Body of pancreas (tissue), 4 donors: ENCODE results near the gene PITPNC1.

ENCODE experiments used
- POLR2A ChIP-seq, 3 donors: fragments of 450-650 bp; IDR thresholded peaks; one replicate each; pipeline ENCODE4 v1.6.1; 2016; ENCODE audit warnings: antibody characterized with exemption in 3 of 3, mild to moderate bottlenecking in 2 of 3
- TF ChIP-seq, protein P1 (sequence below), 7 experiments: fragments of 450-650 bp in 4 of 7; fragments of 200-600 bp in 3 of 7; sonication (generic) in 3 of 7; IDR thresholded peaks; one replicate each; pipeline ENCODE4 v1.5.1; 2016 to 2019; ENCODE audit warnings: antibody characterized with exemption in 7 of 7

DNA sequence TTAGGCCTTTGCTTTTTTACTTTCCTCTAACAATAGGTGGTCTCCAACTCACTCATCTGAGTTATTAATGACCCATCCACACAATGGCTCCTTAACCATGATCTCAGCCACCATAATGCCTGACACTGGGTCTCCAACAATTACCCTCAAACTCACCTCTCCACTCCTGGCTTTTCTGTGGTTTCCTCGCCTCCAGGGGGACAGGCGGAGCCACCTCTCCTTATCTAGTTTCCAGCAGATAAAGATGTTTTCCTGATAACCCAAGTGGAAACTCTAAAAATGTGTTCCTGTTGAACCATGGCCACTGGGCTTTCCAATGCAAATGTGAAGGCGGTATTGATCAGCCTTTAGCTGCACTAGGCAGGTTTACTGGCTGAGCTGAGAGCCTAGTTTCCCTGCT, 331.3 kb downstream of the PITPNC1 start:
- TF ChIP-seq, protein P1, sequence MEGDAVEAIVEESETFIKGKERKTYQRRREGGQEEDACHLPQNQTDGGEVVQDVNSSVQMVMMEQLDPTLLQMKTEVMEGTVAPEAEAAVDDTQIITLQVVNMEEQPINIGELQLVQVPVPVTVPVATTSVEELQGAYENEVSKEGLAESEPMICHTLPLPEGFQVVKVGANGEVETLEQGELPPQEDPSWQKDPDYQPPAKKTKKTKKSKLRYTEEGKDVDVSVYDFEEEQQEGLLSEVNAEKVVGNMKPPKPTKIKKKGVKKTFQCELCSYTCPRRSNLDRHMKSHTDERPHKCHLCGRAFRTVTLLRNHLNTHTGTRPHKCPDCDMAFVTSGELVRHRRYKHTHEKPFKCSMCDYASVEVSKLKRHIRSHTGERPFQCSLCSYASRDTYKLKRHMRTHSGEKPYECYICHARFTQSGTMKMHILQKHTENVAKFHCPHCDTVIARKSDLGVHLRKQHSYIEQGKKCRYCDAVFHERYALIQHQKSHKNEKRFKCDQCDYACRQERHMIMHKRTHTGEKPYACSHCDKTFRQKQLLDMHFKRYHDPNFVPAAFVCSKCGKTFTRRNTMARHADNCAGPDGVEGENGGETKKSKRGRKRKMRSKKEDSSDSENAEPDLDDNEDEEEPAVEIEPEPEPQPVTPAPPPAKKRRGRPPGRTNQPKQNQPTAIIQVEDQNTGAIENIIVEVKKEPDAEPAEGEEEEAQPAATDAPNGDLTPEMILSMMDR (IDR thresholded peaks at IDR 0.05), result no peak
- TF ChIP-seq POLR2A (IDR thresholded peaks at IDR 0.05), result no peak
